SK-N-SH (cell line): Measurements from ENCODE around the gene XPR1.

Source experiments
- CTCF ChIP-seq: fragments of 200-600 bp; sonication (generic); IDR thresholded peaks from 2 replicates; pipeline ENCODE4 v1.6.1; 2017; ENCODE audit warnings: antibody characterized with exemption, mild to moderate bottlenecking, moderate library complexity
- GABPA ChIP-seq: IDR thresholded peaks from 2 replicates; pipeline ENCODE4 v1.4.0; 2012; ENCODE audit warnings: low read depth, mild to moderate bottlenecking
- MAX ChIP-seq: IDR thresholded peaks from 2 replicates; pipeline ENCODE4 v1.4.0; 2012; ENCODE audit warnings: low read depth
- POLR2AphosphoS5 ChIP-seq: IDR thresholded peaks from 2 replicates; pipeline ENCODE4 v1.6.1; 2012; ENCODE audit warnings: low read depth, low read length
- SIN3A ChIP-seq: IDR thresholded peaks from 2 replicates; pipeline ENCODE4 v1.6.1; 2012; ENCODE audit warnings: low read depth, mild to moderate bottlenecking, low read length, moderate library complexity, borderline replicate concordance
- USF2 ChIP-seq: fragments of 150-350 bp; IDR thresholded peaks from 2 replicates; pipeline ENCODE4 v1.6.1; 2017; ENCODE audit warnings: antibody characterized with exemption, low read length, low read depth, borderline replicate concordance

GRCh38 chr1:180646547-180646946, 14.7 kb downstream of the XPR1 start:
- no peak for TF ChIP-seq GABPA
- TF ChIP-seq CTCF: no peak
- no peak for TF ChIP-seq USF2
- TF ChIP-seq MAX: no peak
- no peak for TF ChIP-seq POLR2AphosphoS5
- TF ChIP-seq SIN3A: no peak
